Pancreas (tissue), 10 donors: ENCODE measurements around the gene PARVA. TPM values are rescaled to one million over a fixed set of nuclear protein-coding genes. Genes with fewer than 3 reads are reported as not detected.

Experiments
- ATAC-seq, 4 donors: fragments of 200-7000 bp; cut with Tn5 transposase; one replicate each; pipeline versions ENCODE4 v1.8.0 to v1.9.1; 2020; ENCODE audit warnings: mild to moderate bottlenecking in 4 of 4, moderate library complexity in 4 of 4
- DNase-seq, 6 donors: peaks; one replicate each; pipeline ENCODE4 v3.0.0-alpha.2; 2020
- FAIRE-seq: peaks from 2 replicates; lab custom pipeline; 2012; peaks lifted over from hg19 to GRCh38; lab: Jason Lieb, UNC
- H3K27ac ChIP-seq, 4 donors: fragments of 200-600 bp; sonication (generic); 1 replicate in 3 of 4; 2 replicates in 1 of 4; pipeline versions ENCODE4 v1.5.0 to v1.8.0; 2020
- H3K27me3 ChIP-seq, 4 donors: fragments of 200-600 bp; one replicate each; pipeline ENCODE4 v1.8.0; 2021
- H3K36me3 ChIP-seq, 3 donors: fragments of 200-600 bp; sonication (generic) in 1 of 3; one replicate each; pipeline versions ENCODE4 v1.5.0 to v1.8.0; 2020 to 2021
- H3K4me1 ChIP-seq, 3 donors: fragments of 200-600 bp; one replicate each; pipeline ENCODE4 v1.8.0; 2021
- H3K4me3 ChIP-seq, 4 donors: fragments of 200-600 bp; sonication (generic) in 2 of 4; one replicate each; pipeline versions ENCODE4 v1.5.0 to v1.8.0; 2020 to 2021
- H3K9me3 ChIP-seq, 4 donors: fragments of 200-600 bp; one replicate each; pipeline ENCODE4 v1.8.0; 2021
- WGBS, 2 donors: extraction: QIAGEN DNeasy Blood & Tissue Kit; methylation state at CpG; one replicate each; pipeline ENCODE4 v1.1.7; 2013; 5-methylcytosine and 5-hydroxymethylcytosine counted together
- intact Hi-C, 3 donors: fragments of 100-400 bp; cut with DNase I; formaldehyde crosslinking; loops; one replicate each; pipeline versions ENCODE4 v1.11.1 to v1.14.2; 2022
- polyA plus RNA-seq, 2 donors: library from polyadenylated mRNA; stranded (reverse); fragments of 200-250 nt; gene quantifications; one replicate each; pipeline ENCODE4 v1.2.3, GENCODE V29; 2013
- total RNA-seq, 6 donors: library from RNA; stranded (reverse); fragmentation: NEBNext Ultra II Directional in 4 of 6; extraction: Animal tissue kit (Norgen Biotek cat#: 25700) in 4 of 6; gene quantifications; one replicate each; pipeline versions ENCODE4 v1.2.1 to v1.2.4, GENCODE V29; 2021 to 2023
- TF ChIP-seq, protein P1 (sequence below), 4 donors: fragments of 200-600 bp; sonication (generic) in 3 of 4; IDR thresholded peaks; one replicate each; pipeline versions ENCODE4 v1.5.0 to v1.8.0; 2021; ENCODE audit warnings: antibody characterized with exemption in 4 of 4
- donor health status: healthy with polysubstance abuse.
- donor health status: DM: no; HTN: no; CAD: no; lungs with moderate emphysema.
- donor health status: DM: no; HTN: no; CAD: no.
- donor health status: control.
- donor health status: control.
- donor health status: Bipolar disorder and iron deficiency.
- donor health status: DM: yes; HTN: yes; CAD: no.
- donor health status: DM: no; HTN: no; CAD: no.
- donor health status: DM: no; HTN: no; CAD: no.
- donor health status: DM: yes; HTN: yes; CAD: no.

Gene PARVA
- total and polyA plus RNA-seq, 8 donors: 12.4 to 61.9 (median 43.1) TPM

DNA sequence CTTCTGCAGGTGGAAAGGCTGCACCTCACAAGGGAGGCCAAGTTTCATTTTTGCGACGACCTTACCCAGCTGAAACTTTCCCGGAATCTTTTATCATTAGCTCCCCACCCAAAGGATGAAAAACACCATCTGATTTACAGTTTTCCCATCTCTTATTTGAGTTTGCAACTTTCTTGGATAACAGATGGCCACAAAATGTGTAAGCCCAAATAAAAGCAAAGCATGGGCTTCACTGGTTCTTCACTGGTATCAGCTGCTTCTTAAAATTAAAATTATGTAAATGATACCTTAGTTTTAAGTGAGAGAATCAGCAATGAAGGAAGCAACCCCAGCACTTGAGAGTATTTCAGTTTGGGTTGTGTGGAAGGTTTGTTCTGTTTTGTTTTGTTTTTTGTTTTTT, 55.8 kb downstream of the PARVA start:
- no peak for ATAC-seq
- DNase-seq: no peak

DNA sequence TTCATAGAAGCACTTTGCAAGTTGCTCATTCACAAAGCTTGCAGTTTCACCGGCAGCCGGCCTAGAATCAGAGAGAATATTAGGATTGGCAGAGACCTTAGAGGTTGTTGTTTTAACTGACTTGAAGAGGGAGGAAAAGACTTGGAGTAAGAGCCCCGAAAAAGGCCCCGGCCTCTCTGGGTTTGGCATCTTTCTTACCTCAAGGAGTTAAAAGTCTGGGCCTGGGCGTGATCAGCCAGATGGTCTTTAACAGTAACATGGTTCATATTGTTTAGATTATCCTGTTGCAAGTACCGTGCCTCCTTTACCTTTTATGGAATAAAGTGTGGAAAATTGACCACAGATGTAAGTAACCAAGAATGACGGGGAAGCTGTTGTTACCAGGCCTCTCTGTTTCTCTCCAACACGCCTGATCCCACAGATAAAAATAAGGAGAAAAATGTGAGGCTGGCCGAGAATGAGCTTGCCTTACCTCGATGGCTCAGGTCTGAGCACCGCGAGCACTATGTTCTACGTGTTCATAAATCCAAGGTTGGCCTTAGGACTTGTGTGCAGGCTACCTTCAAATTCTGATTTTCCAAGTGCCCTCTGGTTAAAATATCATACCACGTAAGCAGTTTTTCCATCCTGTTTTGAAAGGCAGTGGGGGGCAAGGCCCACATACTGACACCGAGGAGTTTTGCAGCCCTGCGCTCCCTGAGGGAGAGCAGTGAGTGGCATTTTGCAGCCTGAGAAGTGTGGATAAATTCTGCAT, 56.4 kb downstream of the PARVA start:
- H3K27ac ChIP-seq: no peak overlapping the region
- H3K27me3 ChIP-seq: no peaks in the 10 kb centered on the region
- H3K9me3 ChIP-seq: no peaks in the 10 kb centered on the region
- 82 to 84% methylated on average over 16 of the region's 16 CpGs for WGBS, 2 donors
- DNase-seq: no peak
- TF ChIP-seq, protein P1, sequence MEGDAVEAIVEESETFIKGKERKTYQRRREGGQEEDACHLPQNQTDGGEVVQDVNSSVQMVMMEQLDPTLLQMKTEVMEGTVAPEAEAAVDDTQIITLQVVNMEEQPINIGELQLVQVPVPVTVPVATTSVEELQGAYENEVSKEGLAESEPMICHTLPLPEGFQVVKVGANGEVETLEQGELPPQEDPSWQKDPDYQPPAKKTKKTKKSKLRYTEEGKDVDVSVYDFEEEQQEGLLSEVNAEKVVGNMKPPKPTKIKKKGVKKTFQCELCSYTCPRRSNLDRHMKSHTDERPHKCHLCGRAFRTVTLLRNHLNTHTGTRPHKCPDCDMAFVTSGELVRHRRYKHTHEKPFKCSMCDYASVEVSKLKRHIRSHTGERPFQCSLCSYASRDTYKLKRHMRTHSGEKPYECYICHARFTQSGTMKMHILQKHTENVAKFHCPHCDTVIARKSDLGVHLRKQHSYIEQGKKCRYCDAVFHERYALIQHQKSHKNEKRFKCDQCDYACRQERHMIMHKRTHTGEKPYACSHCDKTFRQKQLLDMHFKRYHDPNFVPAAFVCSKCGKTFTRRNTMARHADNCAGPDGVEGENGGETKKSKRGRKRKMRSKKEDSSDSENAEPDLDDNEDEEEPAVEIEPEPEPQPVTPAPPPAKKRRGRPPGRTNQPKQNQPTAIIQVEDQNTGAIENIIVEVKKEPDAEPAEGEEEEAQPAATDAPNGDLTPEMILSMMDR (IDR thresholded peaks at IDR 0.05): no peak
- H3K4me1 ChIP-seq: peaks cover 7 to 30% (median 8%) of the 10 kb centered on the region in 3 donors
- ATAC-seq: no peak
- no peaks in the 10 kb centered on the region for H3K36me3 ChIP-seq
- no peak overlapping the region for H3K4me3 ChIP-seq
- no peak for FAIRE-seq
- intact Hi-C loops: no loop called here

More for the DNA sequence above, 55.8 kb downstream of the PARVA start:
- TF ChIP-seq, protein P1 (IDR thresholded peaks at IDR 0.05): no peak
- intact Hi-C loops: no loop called here
- no peak for FAIRE-seq
- Histone ChIP-seq H3K36me3 (no peaks in the 10 kb centered on the region), H3K9me3 (no peaks in the 10 kb centered on the region), H3K27me3 (no peaks in the 10 kb centered on the region), H3K27ac (no peak overlapping the region), H3K4me3 (no peak overlapping the region), H3K4me1 (peaks cover 7 to 30% (median 8%) of the 10 kb centered on the region in 3 donors)
- WGBS, 2 donors: 38 to 51% methylated on average over 3 of the region's 3 CpGs

DNA sequence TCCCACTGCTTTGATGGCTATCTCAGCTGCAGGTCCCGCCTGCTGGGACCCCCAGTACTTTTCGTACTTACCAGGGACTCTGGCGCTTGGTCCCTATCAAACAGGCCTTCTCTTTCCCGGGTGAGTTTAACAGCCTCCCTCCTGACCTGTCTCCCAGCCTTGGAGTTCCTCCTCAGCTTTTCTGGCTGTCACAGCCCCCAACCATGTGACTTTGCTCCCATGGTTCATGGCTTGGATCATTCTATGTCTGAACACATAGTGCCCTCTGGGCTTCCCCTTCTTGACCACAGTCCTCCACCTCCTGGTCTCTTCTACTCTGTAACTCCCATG, 56.9 kb downstream of the PARVA start:
- FAIRE-seq (no peak), DNase-seq (no peak), ATAC-seq (peak in 2 of 4 donors; percentile 38 to 41)
- WGBS, 2 donors: 72 to 74% methylated on average over 4 of the region's 4 CpGs
- no peaks in the 10 kb centered on the region for H3K27me3 ChIP-seq
- H3K27ac ChIP-seq: no peak overlapping the region
- intact Hi-C loops: no loop called here
- no peak overlapping the region for H3K4me3 ChIP-seq
- H3K9me3 ChIP-seq: no peaks in the 10 kb centered on the region
- H3K36me3 ChIP-seq: no peaks in the 10 kb centered on the region
- peaks cover 6 to 30% (median 7%) of the 10 kb centered on the region in 3 donors for H3K4me1 ChIP-seq
- TF ChIP-seq, protein P1 (IDR thresholded peaks at IDR 0.05): no peak

DNA sequence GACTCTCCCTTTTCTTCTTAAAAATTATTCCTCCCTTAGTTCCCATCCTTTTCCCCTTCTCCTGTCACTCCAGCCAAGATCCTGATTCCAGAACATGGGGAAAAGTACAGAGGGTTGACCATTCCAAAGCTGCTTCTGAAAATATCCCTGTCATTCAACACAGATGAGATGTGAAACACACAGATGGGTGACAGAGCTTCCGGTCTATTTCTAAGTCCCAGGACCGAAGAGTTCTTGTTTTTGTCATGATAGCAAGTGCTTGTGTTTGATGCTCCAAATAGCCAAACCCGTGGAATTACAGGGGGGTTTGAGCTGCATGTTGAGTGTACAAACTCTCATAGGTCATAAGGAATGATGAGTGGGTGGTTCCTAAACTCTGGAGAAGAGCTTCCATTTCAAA, 57.9 kb downstream of the PARVA start:
- ATAC-seq (no peak), DNase-seq (no peak), FAIRE-seq (no peak)
- no peak overlapping the region for H3K27ac ChIP-seq
- intact Hi-C loops: no loop called here
- H3K4me3 ChIP-seq: no peak overlapping the region
- no peaks in the 10 kb centered on the region for H3K27me3 ChIP-seq
- TF ChIP-seq, protein P1 (IDR thresholded peaks at IDR 0.05): no peak
- WGBS, 2 donors: 60 to 67% methylated on average over 3 of the region's 3 CpGs
- peaks cover 4 to 31% (median 7%) of the 10 kb centered on the region in 3 donors for H3K4me1 ChIP-seq
- no peaks in the 10 kb centered on the region for H3K36me3 ChIP-seq
- H3K9me3 ChIP-seq: no peaks in the 10 kb centered on the region

DNA sequence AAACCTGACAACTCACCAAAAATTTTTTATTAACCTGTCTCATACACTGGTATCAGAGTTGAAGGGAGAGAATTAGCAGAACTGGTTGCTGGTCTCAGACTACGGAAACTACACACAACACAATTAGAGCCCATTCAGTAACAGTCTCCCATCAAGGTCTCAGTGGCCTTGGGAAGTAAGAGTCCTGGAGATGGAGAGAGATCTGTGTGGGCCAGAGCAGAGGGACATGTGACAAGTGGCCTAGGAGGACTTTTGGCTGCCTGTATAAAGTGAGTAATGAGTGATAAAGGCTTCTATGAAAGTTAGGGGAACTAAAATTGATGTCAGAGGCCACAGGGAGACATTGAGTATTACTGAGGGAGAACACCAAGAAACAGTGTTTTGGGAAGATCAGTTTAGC, 58.9 kb downstream of the PARVA start:
- 87 to 90% methylated on average over 1 of the region's 1 CpG for WGBS, 2 donors
- Histone ChIP-seq H3K4me1 (peaks cover 2 to 23% (median 7%) of the 10 kb centered on the region in 3 donors), H3K36me3 (no peaks in the 10 kb centered on the region), H3K27me3 (no peaks in the 10 kb centered on the region), H3K4me3 (no peak overlapping the region), H3K9me3 (no peaks in the 10 kb centered on the region), H3K27ac (no peak overlapping the region)
- TF ChIP-seq, protein P1 (IDR thresholded peaks at IDR 0.05): no peak
- ATAC-seq: no peak
- no peak for FAIRE-seq
- intact Hi-C loops: no loop called here
- no peak for DNase-seq
